ENCODE data around the gene ATP12A. TPM values are rescaled to one million over a fixed set of nuclear protein-coding genes. Genes with fewer than 3 reads are reported as not detected.

Gene ATP12A
- total and polyA plus RNA-seq, 2 of the 8 experiments (the other 6 are each of a cell fraction or from before 2014, with no cell fraction given): 0.80 to 1.3 TPM

DNA sequence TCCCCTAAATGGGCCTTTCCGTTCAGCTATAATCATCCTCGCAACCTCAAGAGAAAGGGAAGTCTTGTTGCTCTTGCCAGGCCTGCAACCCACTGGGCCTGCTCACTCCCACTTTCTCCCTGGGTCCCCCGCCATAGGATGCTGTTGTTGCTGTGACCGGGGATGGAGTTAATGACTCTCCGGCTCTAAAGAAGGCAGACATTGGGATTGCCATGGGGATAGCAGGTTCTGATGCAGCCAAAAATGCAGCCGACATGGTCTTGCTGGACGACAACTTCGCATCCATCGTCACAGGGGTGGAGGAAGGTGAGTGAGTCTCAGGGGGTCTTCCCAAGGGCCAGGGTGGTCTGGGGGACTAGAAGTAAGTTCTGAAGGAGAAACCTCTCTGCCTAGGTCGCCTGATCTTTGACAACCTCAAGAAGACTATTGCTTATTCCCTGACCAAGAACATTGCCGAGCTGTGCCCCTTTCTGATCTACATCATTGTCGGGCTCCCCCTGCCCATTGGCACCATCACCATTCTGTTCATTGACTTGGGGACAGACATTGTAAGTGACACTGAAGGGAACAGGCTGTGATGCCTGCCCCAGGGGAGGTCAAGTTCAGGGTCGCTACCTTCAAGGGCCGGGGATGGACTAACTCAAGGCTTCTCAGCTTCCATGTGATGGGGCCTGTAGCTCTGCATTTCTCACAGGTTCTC is 26.8 kb downstream of the ATP12A start (continued):
- no peak for TF ChIP-seq BCL11A (IDR thresholded peaks at IDR 0.05; ENCODE audit: low read depth in 2 of 2, low read length in 2 of 2)

Measured in H1 (cell line).